Testis (tissue), 2 donors: ENCODE data around the gene MAN2A2.
"Not testable (repeated sequence)": the region's sequence is repeated elsewhere in the genome, so short reads cannot be mapped to it uniquely, and the experiment has no call there.

ENCODE experiments used
- POLR2A ChIP-seq: fragments of 450-650 bp; IDR thresholded peaks from one replicate; pipeline ENCODE4 v1.6.1; 2017; ENCODE audit warnings: antibody characterized with exemption, mild to moderate bottlenecking, moderate library complexity
- TF ChIP-seq, protein P1 (sequence below), 3 experiments: fragments of 450-650 bp in 2 of 3; fragments of 200-600 bp in 1 of 3; sonication (generic) in 1 of 3; IDR thresholded peaks; one replicate each; pipeline ENCODE4 v1.5.1; 2016 to 2019; ENCODE audit warnings: antibody characterized with exemption in 3 of 3, mild to moderate bottlenecking in 2 of 3, moderate library complexity in 1 of 3

GRCh38 chr15:90926766-90927165, 23.7 kb downstream of the MAN2A2 start:
- TF ChIP-seq, protein P1, sequence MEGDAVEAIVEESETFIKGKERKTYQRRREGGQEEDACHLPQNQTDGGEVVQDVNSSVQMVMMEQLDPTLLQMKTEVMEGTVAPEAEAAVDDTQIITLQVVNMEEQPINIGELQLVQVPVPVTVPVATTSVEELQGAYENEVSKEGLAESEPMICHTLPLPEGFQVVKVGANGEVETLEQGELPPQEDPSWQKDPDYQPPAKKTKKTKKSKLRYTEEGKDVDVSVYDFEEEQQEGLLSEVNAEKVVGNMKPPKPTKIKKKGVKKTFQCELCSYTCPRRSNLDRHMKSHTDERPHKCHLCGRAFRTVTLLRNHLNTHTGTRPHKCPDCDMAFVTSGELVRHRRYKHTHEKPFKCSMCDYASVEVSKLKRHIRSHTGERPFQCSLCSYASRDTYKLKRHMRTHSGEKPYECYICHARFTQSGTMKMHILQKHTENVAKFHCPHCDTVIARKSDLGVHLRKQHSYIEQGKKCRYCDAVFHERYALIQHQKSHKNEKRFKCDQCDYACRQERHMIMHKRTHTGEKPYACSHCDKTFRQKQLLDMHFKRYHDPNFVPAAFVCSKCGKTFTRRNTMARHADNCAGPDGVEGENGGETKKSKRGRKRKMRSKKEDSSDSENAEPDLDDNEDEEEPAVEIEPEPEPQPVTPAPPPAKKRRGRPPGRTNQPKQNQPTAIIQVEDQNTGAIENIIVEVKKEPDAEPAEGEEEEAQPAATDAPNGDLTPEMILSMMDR (IDR thresholded peaks at IDR 0.05): not testable (repeated sequence)
- TF ChIP-seq POLR2A: not testable (repeated sequence)
